HG03103 (cell line): ENCODE results near the gene OR4L1.
"Not testable (repeated sequence)": the region's sequence is repeated elsewhere in the genome, so short reads cannot be mapped to it uniquely, and the experiment has no call there.

Experiments used
- ATAC-seq: cut with Tn5 transposase; IDR thresholded peaks from one replicate; pipeline ENCODE4 v1.9.1; 2021; ENCODE audit warnings: low read depth; ENCODE audit not compliant: unreplicated experiment

OR4L1 gene, protein sequence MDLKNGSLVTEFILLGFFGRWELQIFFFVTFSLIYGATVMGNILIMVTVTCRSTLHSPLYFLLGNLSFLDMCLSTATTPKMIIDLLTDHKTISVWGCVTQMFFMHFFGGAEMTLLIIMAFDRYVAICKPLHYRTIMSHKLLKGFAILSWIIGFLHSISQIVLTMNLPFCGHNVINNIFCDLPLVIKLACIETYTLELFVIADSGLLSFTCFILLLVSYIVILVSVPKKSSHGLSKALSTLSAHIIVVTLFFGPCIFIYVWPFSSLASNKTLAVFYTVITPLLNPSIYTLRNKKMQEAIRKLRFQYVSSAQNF

GRCh38 chr14:20059745-20060144 is at the start of gene OR4L1:
TSS of gene OR4L1 (plus strand) at chr14:20060045. CDS start at chr14:20060045, 0 bp downstream.
- ATAC-seq: no peak

DNA sequence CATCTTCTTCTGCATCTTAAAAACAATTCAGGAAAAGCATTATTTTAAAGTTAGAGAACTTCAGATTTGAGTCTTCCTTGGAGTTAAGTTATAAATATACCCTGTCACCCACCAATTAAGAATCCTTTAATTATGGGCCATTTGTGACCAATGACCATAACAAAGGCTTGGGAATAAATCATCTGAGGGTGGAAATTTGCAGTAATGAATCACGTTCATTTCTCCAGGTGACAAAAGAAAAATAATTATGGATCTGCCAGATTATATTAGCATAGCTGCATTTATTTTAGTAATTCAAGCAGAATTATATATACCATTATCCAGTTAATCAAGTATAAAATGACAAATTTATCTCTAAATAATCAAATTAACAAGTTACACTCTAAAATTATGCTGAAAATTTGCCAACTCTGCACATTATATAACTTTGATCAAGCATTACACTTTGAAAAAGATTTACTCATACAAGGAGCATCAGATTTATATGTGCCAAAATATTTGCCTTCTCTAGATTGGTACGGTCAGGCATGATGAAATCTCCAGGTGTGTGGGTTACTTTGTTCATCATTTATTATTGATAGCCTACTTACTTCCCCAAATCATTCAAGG is 40.5 kb upstream of the OR4L1 start, which contains the start of gene OR4K14:
TSS of gene OR4K14 (minus strand) at position 51 of the 609 bp plus-strand sequence. CDS start 4,114 bp downstream, outside the sequence.
- no peak for ATAC-seq

DNA sequence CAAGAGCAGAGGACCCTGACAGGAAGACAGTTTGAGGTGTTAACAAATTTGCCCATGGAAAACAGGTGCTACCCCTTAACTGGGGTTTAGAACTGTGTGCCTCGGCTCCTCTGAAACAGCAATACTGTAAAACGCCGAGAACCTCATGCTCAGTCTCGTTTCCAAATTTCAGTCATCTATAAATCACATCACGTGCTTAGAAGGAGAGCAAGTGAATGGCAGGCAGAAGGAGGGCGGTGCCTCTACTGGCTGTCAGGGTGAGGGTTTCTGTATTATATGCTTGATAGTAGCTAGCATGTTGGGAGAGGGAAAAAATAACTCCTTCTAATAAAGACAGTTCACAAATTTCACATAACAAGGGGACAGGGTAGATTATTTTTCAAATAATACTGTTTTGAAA is 28.8 kb upstream of the OR4L1 start:
- ATAC-seq: no peak

- no peak for ATAC-seq
Observed at GRCh38 chr14:20035449-20035848, 24.4 kb upstream of the OR4L1 start.

DNA sequence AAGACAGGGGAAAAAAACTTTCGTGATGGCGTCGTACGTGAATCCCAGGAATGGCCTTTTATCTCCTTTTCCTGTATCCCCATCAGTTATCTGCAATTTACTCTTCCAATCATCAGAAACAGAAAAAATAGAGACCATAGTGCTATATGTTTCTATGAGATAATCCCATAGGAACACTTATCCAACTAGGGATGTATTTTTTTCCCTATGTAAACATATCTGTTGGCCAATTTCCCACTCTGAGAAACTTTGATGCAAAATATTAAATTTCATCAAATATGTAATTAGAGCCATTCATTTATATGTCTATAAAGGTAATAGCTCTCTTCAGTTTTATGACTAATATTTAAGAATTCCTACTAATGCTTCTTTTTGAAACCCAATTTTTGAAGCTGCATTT is 23.9 kb upstream of the OR4L1 start, which contains the start of gene OR4K13:
TSS of gene OR4K13 (minus strand) at position 101 of the 400 bp plus-strand sequence. CDS start 1,280 bp downstream, outside the sequence.
- ATAC-seq: no peak

- ATAC-seq: no peak
Observed at GRCh38 chr14:20044243-20044642, 15.6 kb upstream of the OR4L1 start.

DNA sequence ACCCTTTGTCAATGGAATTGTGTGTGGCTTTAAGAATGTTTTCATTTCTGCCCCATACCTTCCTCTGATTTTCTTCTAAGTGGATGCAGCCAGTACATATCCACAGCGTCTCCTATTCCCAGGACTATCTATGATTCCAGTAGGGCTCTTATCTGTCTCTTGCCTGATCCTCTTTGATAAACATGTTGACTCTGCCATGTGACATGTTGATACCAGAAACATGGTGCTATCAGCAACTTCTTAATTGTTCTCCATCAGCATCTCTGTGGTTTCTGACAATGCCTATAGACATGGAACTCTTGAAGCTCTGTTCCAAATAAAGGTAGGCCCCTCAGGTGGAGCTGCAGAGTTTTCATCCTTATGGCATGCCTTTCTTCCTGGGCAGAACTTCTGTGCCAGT is 11.6 kb upstream of the OR4L1 start:
- no peak for ATAC-seq

GRCh38 chr14:20092050-20092449 is 32.2 kb downstream of the OR4L1 start:
- ATAC-seq: no peak

DNA sequence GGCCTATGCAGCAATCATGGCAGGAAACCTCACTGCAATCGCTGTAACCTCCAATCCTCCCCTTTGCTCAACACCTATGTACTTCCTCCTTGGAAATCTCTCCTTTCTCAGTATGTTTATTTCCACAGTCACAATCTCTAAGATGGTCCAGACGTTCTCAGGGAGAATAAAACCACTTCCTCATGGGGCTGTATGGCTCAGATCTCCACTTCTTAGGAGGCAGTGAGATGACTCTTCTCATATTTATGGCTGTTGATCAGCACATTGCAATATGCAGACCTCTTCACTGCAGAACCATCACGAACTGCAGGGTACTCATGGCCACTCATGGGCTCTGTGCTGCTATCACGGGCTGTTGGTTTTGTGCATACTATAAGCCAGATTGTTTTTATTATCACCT is 33.6 kb downstream of the OR4L1 start:
- ATAC-seq: no peak

GRCh38 chr14:20098926-20099770 is 39.3 kb downstream of the OR4L1 start:
- not testable (repeated sequence) for ATAC-seq

DNA sequence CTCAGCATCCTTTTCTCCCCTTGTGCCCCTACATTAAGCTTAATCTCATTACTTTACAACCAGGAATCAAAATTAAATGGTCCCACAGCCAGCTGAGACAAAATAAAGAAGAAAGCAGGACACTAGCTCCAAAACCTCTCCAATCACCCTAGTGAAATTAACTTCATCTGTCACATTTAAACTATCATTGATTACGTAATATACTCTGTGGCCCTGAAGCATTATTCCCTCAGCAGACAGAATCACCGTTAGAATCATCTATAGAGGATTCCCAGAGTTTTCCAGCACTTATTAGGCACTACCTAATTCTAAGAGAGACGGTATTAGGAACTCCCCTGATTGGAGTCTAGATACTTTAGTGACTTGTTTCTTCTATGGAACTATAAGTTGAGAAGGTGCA is 50.6 kb downstream of the OR4L1 start, which contains the start of gene OR4K17:
TSS of gene OR4K17 (plus strand) at position 302 of the 400 bp plus-strand sequence. CDS start 6,761 bp downstream, outside the sequence.
- no peak for ATAC-seq
